ENCODE results near the gene TRIM27.

TRIM27 gene

DNA sequence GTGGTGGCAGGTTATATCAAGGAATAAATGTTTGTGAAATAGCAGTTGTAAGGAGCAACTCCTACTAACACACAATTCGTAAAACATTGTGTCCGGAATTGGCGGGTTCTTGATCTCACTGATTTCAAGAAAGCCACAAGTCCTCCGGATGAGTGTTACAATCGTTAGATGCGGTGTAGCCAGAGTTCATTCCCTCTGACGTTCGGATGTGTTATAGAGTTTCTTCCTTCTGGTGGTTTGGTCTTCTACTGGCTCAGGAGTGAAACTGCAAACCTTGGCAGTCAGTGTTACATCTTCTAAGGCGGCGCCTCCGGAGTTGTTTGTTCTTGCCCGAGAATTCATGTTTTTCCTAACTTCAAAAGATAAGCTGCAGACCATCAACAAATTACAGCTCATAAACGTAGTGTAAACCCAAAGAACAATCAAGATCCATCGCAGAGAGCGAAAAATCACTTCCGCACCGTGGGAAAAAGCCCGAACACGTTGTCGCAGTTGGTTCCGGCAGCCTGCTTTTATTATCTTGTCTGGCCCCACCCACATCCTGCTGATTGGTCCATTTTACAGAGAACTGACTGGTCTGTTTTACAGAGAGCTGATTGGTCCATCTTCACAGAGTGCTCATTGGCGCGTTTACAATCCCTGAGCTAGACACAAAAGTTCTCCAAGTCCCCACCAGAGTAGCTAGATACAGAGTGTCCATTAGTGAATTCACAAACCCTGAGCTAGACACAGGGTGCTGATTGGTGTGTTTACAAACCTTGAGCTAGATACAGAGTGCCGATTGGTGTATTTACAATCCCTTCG is 58.2 kb downstream of the TRIM27 start:
- no peaks in the 10 kb centered on the region for H3K36me3 ChIP-seq (ENCODE audit: control insufficient read depth, insufficient read depth, low read length)
- TF ChIP-seq, protein P1, sequence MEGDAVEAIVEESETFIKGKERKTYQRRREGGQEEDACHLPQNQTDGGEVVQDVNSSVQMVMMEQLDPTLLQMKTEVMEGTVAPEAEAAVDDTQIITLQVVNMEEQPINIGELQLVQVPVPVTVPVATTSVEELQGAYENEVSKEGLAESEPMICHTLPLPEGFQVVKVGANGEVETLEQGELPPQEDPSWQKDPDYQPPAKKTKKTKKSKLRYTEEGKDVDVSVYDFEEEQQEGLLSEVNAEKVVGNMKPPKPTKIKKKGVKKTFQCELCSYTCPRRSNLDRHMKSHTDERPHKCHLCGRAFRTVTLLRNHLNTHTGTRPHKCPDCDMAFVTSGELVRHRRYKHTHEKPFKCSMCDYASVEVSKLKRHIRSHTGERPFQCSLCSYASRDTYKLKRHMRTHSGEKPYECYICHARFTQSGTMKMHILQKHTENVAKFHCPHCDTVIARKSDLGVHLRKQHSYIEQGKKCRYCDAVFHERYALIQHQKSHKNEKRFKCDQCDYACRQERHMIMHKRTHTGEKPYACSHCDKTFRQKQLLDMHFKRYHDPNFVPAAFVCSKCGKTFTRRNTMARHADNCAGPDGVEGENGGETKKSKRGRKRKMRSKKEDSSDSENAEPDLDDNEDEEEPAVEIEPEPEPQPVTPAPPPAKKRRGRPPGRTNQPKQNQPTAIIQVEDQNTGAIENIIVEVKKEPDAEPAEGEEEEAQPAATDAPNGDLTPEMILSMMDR (IDR thresholded peaks at IDR 0.05; ENCODE audit: insufficient read depth, low read length, poor library complexity, severe bottlenecking) = no peak
- DNase-seq (ENCODE audit: extremely low read depth, insufficient read length) = no peak
- H3K27me3 ChIP-seq (replicated peaks; ENCODE audit: control insufficient read depth, insufficient read depth, low read length) = no peaks in the 10 kb centered on the region
- no peak overlapping the region for H3K4me3 ChIP-seq (replicated peaks; ENCODE audit: low read depth, low read length)

DNA sequence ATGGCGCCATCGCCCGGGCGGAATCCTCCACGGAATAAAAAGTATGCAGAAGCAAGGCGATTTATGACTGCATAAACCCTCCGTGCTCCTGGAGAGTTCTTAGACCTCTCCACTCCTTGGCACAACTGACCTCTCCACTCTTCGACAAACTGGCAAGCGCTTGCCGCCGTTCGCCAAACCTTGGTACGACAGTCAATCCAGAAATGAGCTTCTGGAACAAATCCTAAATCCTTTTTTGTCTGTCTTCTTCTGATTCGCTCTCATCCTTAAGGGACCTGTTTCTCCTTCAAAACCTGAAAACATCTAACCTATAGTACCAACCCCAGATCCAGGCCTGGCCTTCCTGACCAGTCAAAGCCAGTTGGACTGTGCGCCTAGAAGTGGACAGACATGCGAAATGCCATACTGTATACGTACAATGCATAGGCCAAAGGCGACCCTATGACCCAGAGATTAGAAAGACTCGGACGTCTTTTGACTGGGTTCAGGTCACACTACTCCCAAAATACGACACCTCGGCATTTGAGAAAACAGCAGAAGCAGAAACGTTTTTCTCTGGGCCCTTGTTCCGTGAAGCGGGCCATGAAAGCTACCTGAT is 59.4 kb downstream of the TRIM27 start:
- Histone ChIP-seq H3K4me3 (replicated peaks; ENCODE audit: low read depth, low read length) (peak overlapping the region; percentile 77), H3K27me3 (replicated peaks; ENCODE audit: control insufficient read depth, insufficient read depth, low read length) (no peaks in the 10 kb centered on the region), H3K36me3 (ENCODE audit: control insufficient read depth, insufficient read depth, low read length) (no peaks in the 10 kb centered on the region)
- no peak for DNase-seq (ENCODE audit: extremely low read depth, insufficient read length)
- TF ChIP-seq, protein P1 (IDR thresholded peaks at IDR 0.05; ENCODE audit: insufficient read depth, low read length, poor library complexity, severe bottlenecking) = no peak

DNA sequence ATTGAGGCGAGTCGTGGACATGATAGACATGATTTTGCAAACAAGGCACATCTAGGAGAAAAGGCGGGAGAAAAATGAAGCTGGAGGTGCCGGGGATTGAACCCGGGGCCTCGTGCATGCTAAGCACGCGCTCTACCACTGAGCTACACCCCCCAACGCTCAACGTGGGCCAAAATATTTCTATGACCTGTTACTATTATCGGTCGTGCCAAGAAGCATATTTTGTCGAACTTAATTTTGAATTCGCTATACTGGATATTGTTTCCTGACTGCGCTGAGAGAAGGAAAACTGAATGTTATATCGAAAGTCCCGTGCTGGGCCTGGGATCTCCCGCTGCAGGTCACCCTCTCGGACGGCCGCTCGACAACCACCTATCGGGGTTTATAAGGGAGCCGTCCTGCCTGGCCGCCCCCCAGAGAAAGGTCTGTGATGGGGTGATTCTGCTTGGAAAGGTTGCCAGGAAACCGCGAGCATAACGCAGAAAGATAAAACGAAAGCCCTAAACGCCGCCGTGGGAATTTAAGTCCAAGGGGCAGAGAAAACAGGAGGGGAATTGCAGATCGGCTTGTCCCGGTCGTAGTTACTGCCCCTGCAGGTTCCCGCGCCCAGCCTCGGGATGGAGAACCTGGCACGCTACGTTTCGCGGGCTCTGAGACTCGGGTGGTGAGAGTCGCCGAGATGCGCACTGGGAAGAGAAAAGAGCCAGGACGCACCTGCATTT is 60.0 kb downstream of the TRIM27 start:
- Histone ChIP-seq H3K36me3 (ENCODE audit: control insufficient read depth, insufficient read depth, low read length) (no peaks in the 10 kb centered on the region), H3K27me3 (replicated peaks; ENCODE audit: control insufficient read depth, insufficient read depth, low read length) (no peaks in the 10 kb centered on the region), H3K4me3 (replicated peaks; ENCODE audit: low read depth, low read length) (peak overlapping the region; percentile 77)
- DNase-seq (ENCODE audit: extremely low read depth, insufficient read length) = peak; percentile 83
- TF ChIP-seq, protein P1 (IDR thresholded peaks at IDR 0.05; ENCODE audit: insufficient read depth, low read length, poor library complexity, severe bottlenecking) = no peak

DNA sequence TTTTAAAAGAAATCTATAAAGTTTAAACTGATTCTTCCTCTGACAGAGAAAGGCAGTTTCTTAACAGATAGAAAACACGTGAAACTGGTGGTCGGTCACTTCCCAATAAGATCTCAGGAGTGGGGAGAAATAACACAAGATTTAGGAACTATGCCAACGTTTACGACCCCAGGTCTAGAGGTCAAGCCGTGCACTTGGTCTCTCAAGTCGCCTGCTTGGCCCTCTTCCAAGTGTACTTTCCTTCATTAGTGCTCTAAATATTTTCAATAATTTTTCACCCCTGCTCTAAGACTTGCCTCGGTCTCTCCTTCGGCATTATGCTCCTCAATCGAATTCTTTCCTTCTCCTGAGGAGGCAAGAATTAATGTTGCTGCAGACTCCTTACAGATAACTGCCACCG is 61.7 kb downstream of the TRIM27 start:
- no peak for DNase-seq (ENCODE audit: extremely low read depth, insufficient read length)
- Histone ChIP-seq H3K36me3 (ENCODE audit: control insufficient read depth, insufficient read depth, low read length) (no peaks in the 10 kb centered on the region), H3K4me3 (replicated peaks; ENCODE audit: low read depth, low read length) (no peak overlapping the region), H3K27me3 (replicated peaks; ENCODE audit: control insufficient read depth, insufficient read depth, low read length) (no peaks in the 10 kb centered on the region)
- TF ChIP-seq, protein P1 (IDR thresholded peaks at IDR 0.05; ENCODE audit: insufficient read depth, low read length, poor library complexity, severe bottlenecking) = no peak

DNA sequence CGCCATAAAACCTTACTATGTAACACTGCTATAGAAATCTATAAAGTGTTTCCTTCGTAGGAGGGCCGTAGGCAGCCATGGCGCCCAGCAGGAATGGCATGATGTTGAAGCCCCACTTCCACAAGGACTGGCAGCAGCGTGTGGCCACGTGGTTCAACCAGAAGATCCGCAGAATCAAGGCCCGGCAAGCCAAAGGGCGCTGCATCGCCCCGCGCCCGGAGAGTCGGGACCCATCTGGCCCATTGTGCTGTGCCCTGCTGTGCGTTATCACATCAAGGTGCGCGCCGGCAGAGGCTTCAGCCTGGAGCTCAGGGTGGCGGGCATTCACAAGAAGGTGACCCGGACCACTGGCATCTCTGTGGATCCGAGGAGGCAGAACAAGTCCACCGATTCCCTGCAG is 62.4 kb downstream of the TRIM27 start:
- DNase-seq (ENCODE audit: extremely low read depth, insufficient read length) = no peak
- TF ChIP-seq, protein P1 (IDR thresholded peaks at IDR 0.05; ENCODE audit: insufficient read depth, low read length, poor library complexity, severe bottlenecking) = no peak
- no peaks in the 10 kb centered on the region for H3K36me3 ChIP-seq (ENCODE audit: control insufficient read depth, insufficient read depth, low read length)
- no peaks in the 10 kb centered on the region for H3K27me3 ChIP-seq (replicated peaks; ENCODE audit: control insufficient read depth, insufficient read depth, low read length)
- H3K4me3 ChIP-seq (replicated peaks; ENCODE audit: low read depth, low read length) = no peak overlapping the region

All from GM06990 (cell line).